Measurements from ENCODE around the gene AHSA1. TPM values are rescaled to one million over a fixed set of nuclear protein-coding genes. Genes with fewer than 3 reads are reported as not detected.

Gene AHSA1
- 60.9 and 82.9 TPM in 2 replicates for total RNA-seq

GRCh38 chr14:77457522-77458248 lies at the start of gene AHSA1, which contains the start of gene VIPAS39:
TSS of gene AHSA1 (plus strand) at chr14:77458093. CDS start at chr14:77458190, 97 bp downstream.
TSS of gene VIPAS39 (minus strand) at chr14:77457601. CDS start at chr14:77454102, 3,499 bp downstream.

GRCh38 chr14:77423423-77423822 lies 34.5 kb upstream of the AHSA1 start, which contains the start of gene NOXRED1:
TSS of gene NOXRED1 (minus strand) at chr14:77423523. CDS start at chr14:77422889, 634 bp downstream.

GRCh38 chr14:77498120-77498979 lies 40.5 kb downstream of the AHSA1 start, which contains the start of gene ISM2:
TSS of gene ISM2 (minus strand) at chr14:77498816. CDS start at chr14:77498793, 23 bp downstream.

Other genes starting within 250 kb of the AHSA1 start
- gene NGB, start 186.9 kb upstream of the AHSA1 start, total RNA-seq = not detected in 2 replicates
- 4.3 and 6.4 TPM in 2 replicates for gene POMT2, start 137.2 kb upstream of the AHSA1 start, total RNA-seq
- 24.8 and 27.7 TPM in 2 replicates for gene GSTZ1, start 137.1 kb upstream of the AHSA1 start, total RNA-seq
- 8.3 and 9.9 TPM in 2 replicates for gene TMED8, start 81.0 kb upstream of the AHSA1 start, total RNA-seq
- gene SAMD15, start 80.7 kb upstream of the AHSA1 start, total RNA-seq = 0.33 and 1.2 TPM in 2 replicates
- 0.11 and 0.17 TPM in 2 replicates for gene NOXRED1, start 34.6 kb upstream of the AHSA1 start, total RNA-seq
- 22.3 and 32.7 TPM in 2 replicates for gene VIPAS39, start 492 bp upstream of the AHSA1 start, total RNA-seq
- 0.09 TPM in 1 of 2 replicates, not detected in the other for gene ISM2, start 40.7 kb downstream of the AHSA1 start, total RNA-seq
- gene SPTLC2, start 158.5 kb downstream of the AHSA1 start, total RNA-seq = 80.3 and 85.1 TPM in 2 replicates
- gene ALKBH1, start 249.9 kb downstream of the AHSA1 start, total RNA-seq = 6.4 and 8.9 TPM in 2 replicates

Data from dermis lymphatic vessel endothelial cell (primary cell).